ENCODE measurements around the gene SRGAP3.
A peak's percentile ranks its signal among the peaks of the same experiment; 100 is the strongest.

The SRGAP3 gene

DNA sequence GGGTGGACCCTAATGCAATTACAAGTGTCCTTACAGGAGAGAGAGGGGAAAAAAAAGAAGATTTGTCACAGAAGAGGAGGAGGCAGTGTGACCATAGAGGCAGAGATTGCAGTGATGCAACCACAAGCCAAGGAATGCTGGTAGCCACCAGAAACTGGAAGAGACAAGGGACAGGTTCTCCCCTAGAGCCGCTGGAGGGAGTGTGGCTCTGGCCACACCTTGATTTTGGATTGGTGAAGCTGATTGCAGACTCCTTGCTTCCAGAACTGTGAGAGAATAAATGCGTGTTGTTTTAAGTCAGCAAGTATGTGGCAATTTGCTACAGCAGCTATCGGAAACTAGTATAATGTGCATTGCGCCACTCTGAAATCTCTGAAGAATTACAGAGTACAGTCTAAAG, 110.1 kb downstream of the SRGAP3 start:
- no peak for DNase-seq

DNA sequence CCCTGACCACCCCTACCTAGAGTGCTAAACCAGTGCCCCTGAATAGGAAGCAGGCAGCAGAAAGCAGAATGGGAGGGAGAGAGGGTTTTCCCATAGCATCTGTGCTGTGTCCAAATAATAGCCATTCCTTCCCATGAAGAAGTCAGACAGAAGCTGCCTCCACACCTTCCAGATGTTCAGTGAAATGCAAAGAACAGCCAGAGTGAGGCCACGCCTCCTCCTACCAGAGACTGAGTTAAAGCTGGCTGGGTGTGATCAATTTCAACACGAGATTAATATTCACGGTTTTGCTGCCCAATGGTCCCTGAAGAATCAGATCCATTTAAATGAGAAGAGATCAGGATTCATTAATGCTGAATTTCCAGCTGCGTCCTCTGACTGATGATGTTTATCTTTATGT, 111.8 kb downstream of the SRGAP3 start:
- no peak for DNase-seq

DNA sequence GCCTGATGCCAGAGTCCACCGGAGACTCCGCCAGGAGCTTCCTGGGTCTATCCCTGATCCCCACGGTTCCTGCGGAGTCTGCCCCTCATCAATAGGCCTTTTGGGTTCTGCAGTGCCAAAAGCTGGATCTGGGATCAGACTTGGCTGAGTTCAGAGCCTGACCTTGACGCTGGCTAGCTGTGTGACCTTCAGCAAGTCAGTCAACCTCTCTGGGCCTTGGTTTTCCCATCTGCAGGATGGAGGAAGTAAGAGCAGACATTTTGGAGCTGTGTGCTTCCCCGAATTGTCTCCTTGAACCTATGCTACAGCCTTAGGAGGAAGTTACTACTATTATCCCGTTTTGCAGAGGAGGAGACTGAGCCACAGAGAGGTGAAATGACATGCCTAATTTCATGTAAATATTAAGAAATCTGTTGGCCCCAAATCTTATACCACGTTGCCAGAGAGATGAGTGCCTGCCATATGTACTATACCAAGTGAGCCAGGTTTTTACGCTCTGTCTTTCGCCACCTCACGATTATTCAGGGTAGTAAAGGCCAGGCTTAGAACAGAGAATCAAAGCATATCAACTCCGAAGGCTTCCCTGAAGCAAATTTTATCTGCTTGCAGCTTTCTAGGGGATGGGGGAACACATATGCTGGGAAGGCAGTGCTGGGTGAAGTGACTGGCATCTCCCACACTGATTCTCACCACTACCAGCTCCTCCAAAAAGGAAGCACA, 112.5 kb downstream of the SRGAP3 start:
- DNase-seq = no peak

DNA sequence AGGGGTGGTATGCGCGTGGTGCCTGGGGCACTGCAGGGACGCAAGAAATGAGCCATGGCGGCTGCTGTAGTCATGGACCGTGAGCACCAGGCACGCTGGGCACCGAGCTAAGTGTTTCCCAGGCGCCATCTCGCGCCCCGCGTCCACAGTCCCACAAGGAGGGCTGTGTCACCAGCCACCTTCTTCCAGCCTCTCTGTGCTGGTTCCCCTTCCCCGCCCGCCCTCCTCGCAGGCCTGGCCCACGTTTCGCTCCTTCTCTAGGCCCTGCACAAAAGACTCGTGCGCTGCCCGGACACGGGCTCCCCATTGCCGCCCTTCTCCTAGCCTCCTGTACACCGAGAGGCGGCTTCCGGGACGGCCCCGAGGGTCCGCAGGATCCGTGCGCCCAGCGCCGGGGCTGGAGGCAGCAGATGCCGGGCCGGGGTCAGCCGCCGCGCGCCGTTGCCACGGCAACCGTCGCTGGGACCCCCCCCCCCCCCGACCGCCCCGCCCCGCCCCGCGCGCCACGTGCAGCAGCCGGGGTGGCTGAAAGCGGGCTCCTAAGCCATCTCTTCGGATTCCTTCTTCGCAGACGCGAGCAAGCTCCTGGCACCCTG, 113.4 kb downstream of the SRGAP3 start:
- DNase-seq = no peak

DNA sequence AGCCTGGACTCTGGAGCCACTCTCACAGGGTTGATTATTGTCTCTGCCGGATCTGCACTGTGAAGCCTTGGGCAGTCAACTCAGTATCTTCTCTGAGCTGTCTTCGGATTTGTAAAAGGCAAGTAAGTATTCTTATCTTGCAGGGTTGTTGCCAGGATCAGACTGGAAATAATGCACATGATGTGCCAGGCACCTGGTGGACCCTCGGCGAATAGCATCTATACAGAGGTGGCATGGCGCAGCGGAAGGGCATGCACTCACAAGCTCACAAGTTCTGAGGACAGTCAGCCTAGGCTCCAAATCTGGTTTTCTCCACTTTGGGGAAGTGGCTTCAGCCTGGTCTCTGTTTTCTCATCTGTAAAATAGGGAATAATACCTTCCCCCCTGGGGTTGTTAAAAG, 113.9 kb downstream of the SRGAP3 start:
- DNase-seq = no peak

DNA sequence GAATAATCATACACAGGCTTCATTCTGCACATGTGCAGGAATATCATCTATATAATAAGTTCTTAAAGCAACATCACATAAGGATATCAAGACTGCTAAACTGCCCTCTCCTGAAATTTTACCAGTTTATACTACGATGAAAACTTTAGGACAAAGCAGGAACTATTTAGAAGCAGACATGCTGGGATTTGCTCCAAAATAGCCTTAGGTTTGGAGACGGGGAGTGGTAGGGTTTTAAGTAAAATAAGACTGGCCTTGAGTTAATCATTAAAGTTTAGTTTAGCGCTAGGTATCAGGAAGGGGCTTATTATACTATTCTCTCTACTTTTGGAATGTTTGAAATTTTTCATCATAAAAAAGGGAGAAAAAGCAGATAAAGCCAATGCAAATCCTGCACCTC, 115.8 kb downstream of the SRGAP3 start:
- DNase-seq = no peak

DNA sequence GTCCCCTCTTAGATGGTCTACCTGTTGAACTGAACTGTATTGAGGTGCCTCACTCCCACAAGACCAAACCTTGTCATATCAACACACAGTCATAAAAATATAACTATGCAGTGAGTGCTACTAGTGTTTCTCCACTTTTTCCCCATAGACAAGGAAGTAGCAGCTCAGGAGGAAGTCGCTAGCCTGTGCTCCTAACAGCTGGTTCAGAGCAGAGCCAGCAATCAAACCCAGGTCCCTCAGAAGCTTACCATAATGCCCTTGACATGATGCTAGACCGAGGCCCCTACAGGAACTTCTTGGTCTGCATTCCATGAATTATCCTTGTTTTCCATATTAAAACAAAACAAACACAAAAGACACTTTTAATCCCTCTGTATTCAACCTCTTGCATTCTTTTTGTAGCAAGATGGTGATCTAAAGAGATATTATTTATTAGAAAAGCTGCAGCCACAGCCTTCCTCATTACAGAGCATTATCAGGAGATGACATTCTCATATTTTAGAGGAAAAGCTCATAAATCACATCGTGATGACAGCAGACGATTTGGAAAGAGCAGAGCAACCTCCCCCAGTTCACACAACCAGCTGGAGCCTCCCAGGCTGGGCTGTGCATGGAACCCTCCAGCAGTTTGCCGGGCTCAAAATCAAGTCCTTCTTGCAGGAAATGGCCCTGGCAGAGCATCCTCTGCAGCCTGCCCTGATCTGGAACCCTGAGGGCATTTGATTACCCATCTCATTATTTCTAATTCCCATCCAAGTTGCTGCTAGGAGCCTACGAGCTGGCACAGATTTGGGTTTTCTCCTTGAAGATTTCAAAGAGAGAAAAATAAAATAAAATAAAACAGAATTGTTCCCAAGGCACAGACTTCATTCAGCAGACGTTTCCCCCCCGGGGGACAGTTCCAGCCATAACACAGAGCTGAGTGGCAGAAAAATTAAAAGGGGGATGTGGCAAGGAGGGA, 118.8 kb downstream of the SRGAP3 start:
- peak; percentile 58 for DNase-seq

DNA sequence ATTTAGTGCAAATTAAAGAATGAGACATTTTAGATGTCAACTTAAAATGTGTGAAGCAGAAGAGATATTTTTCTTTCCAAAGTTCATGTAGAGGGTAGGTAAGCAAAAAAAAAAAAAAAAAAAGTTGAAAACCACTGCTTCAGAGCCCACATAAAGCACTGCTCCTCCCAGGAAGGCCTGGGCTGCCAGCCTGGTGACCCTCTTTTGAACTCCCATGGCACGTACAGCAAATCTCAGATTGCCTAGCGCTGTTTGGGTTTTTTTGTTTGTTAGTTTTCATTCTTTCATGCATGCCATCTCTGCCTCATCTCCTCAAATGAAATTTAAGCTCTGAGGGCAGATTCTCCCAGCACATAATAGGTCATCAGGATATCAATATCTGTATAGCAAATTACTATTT, 120.1 kb downstream of the SRGAP3 start:
- no peak for DNase-seq

DNA sequence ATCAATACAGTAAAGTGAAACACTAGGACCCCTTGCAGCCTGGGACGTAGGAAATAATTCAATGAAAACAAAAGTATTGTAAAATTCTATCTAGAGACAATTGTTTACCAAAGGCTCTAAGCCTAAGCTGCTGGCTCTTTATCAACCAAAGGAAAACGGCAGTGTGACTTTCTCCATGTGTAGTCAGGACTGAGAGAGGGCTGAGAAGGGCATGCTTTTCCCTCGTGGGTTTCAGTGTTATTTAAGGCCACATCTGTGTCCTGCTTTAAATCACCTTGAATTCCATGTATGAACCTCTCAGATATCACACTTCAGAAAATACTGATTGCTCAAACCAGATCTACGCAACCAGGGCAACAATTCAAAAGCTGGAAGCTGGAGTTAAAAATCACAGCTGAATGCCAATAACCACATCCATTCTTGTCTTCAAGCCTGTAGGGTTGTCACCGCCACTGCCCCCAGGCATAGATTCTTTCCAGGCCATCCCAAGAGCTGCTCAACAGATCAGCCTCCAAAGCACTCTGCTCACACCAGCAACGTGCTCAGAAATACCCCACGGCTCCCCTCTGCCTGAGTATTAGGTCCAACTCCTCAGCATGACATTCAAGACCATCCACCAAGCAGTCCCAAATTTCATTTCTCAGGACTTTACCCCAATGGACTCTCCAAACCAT, 124.0 kb downstream of the SRGAP3 start:
- no peak for DNase-seq

DNA sequence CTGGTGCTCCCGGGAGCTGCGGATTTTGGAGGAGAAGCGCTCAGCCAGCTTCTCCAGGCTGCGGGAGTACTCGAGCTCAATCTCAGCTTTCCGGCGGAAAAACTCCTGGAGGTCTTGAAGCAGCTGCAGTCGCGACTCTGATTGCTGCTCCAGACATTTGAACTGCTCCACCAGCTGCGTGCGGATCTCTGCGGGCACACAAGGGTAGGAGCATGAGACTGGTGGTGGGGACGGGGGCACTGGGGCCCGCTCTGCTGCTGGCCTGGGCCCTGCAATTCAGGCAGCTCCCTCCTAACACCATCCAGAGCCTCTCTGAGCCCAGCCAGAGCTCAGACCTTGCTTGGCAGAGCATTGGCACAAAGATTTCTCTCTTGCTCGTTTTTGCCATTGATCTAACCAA, 124.7 kb downstream of the SRGAP3 start:
- DNase-seq = no peak

DNA sequence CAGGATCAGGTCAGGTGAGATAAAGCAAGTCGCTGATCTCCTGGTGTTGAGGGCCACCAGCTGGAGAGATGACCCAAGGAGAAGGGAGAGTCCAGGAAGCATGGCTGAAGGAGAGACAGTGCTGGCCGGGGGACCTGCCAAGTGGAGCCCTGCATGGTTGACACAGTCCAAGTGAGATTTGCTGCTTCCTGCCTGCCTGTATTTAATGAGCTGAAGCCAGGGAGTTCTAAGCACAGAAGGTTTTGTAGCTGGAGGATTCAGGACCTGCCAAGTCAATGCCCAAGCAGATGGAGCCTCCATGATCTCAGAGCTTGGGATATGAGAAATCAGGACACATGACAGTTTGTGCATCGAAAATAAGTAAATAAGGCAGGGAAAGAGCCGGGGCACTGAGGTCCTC, 125.6 kb downstream of the SRGAP3 start:
- no peak for DNase-seq

DNA sequence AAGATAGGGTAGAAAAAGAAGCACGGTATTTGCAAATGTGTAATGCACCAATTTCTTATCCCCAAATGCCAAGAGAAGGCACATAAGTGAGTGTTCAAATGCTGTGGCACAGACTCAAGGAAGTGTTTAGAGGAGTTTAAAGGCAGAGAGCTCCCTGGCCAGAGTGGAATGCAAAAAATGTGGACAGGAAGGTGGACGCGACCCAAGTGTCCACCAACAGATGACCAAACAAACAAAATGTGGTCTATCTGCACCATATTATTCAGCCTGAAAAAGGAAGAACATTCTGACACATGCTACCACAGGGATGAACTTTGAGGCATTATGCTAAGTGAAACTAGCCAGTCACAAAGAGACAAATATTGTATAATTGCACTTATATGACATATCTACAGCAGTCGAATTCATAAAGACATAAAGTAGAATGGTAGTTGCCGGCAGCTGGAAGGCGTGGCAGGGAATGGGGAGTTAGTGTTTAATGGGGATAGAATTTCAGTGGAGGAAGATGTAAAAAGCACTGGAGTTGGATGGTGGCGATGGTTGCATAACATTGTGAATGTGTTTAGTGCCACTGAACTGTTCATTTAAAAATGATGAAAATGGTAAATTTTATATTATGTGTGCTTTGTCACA, 126.6 kb downstream of the SRGAP3 start:
- no peak for DNase-seq

DNA sequence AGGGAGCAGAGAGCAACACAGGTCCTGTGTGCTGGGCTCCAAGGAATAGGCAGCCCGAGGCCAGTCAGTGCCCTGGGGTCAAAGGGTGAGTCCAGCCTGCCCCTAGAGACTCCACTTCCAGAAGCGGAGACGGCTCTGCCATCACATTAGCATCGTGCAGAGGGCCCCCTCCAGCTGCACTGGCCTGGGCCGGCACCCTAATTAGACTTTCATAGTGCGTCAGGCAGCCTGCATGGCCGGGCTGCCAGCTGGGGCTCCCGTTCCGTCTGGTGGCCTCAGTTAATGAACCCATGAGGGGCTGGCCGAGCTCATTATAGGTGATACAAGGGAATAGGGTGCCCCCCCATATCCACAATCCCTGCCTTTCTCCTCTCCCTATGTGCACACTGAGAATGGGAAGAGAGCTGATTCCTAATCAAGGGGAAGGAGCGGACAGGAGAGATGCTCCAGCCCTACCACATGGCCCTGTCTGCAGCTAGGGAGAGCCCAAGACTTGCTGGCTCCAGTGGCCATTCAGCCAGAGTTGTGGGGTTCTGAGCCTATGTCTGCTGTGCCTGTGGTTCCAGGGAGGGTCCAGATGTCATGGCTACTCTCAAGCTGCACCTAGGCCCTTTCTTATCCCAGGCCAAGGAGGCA, 128.0 kb downstream of the SRGAP3 start:
- no peak for DNase-seq

DNA sequence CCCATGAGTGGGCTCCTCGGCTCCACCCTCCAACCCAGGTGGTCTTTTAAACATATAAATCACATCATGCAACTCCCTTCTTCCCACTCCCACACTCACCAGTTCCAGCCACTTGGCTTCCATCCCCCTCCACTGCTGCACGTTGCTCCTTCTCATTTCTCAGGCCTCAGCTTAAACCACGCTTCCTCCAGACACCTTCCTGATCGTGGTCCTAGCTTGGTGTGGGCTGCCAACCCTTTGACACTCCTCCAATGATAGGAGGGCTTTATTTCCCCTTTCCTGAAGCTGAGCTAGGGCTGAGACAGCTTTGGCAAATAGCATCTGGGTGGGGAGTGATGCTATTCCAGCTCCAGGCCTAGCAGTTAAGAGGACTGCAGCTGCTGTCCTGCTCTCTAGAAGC, 130.1 kb downstream of the SRGAP3 start:
- no peak for DNase-seq

DNA sequence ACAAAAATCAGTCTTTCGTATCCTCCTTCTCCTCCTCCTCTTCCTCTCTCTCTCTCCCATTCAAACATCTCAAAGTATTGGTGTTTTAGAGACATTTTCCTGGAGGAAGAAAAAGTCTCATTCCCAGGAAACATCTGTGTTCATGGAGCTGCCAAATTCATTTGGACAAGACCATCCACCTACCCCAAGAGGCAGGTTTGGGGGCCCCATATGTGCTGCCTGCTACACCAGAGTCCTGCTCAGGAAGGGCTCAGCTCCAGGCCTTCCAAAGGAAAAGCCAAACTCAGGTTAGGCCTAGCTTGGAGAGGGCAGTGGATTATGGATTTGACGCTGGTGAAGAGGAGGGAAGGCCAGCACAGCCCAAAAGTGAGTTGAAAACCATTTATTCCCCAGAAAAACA, 131.2 kb downstream of the SRGAP3 start:
- no peak for DNase-seq

DNA sequence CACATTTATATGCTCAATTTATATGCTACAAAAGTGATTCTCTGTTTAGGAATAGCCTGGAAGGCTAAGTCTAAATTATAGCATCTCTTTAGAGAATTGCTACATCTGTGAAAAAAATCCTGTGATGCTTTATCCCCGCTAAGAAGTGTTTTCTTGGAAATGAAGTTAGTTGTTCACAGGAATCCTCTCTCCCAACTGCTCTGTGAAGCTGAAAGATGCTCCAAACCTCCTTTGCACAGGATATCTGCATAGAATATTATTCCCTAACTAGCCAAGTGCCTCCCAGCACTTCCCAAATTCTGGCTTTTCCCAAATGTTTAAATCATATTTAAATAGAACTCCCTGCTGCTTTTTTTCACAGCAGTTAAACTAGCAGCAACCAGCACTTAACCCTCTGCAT, 132.2 kb downstream of the SRGAP3 start:
- DNase-seq = no peak

DNA sequence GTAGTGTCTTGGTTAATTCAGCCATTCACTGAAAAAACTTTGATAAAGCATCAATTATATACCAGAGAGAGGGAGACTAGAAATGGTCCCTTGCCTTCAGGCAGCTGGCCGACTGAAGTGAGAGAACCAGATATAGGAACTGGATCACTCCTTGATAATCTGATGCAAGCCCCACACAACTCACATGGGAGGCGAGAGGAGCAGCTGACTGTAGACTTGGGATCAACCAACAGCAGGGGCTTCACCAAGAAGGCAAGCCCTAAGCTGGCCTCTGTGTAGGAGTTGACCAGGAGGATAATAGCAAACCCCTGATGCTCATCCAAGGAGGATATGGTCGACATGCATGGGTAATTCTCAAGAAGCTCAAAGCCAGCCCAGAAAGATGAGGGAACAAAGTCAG, 133.1 kb downstream of the SRGAP3 start:
- no peak for DNase-seq

DNA sequence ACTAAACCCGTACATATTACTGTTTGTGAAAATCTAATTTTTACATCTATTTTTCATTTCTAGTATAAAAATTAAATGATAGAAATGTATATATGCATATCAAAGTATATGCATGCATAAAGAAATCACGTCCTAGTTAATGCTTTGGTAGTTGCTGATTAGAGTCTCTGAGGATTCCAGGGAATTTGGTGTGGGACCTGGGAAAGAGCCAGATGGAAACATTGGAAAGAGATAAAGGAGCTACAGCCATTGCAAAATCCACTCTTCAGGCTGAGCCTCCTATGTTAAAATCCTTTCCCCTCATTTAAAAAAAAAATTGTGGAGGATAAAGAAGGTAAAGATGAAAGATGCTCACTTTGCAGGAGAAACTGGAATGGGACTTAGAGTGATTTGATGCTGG, 134.1 kb downstream of the SRGAP3 start:
- no peak for DNase-seq

DNA sequence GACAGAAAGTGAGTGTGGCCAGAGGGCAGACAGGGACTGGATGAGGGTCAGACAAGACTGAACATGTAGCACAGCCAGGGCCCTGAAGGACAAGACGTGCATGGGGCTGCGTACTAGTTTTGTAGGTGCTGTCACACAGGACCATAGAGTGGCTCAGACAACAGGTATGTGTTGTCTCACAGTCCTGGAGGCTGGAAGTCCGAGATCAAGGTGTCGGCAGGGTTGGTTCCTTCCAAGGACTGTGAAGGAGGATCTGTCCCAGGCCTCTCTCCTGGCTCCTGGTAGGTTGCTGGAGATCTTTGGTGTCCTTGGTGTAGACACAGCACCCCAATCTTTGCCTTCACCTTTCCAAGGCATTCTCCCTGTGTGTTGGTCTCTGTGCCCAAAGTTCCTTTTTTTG, 136.4 kb downstream of the SRGAP3 start:
- no peak for DNase-seq

DNA sequence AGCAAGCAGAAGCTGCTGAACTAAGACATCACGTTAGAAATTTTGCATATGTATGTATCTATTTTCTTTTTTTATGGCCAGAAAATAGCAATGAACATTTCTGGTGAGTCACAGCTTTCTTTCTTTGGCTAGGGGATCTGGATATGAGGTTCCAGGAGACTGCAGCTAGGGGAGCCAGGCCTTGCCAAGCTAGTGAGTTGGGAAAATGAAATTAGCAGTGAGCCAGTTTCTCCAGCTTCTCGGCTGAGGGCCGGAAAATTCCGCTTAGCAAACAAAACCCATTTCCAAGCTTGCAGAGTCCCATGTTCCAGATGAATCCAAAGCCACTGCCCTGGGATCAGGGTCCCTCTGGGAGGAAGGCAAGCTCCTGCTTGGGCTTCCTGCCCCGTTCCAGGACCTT, 137.6 kb downstream of the SRGAP3 start:
- peak; percentile 41 for DNase-seq

DNA sequence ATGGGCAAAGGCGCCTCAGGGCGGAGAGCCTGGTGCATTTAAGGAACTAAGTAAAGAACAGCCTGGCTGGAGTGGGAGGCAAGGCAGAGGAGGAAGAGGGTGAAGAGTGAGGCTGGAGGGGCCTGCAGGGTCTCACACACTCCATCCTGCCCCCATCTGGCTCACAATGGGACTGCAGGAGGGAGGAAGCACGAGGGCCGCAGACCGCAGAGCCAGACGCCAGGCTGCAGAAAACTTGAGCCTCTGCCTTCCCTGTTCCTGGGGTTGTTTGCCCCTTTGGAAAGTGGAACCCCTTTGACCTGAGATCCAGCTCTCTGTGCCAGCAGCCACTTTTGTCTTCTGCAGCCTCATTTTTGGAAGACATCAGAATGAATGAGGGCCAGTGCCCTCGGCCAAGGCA, 138.0 kb downstream of the SRGAP3 start:
- no peak for DNase-seq

DNA sequence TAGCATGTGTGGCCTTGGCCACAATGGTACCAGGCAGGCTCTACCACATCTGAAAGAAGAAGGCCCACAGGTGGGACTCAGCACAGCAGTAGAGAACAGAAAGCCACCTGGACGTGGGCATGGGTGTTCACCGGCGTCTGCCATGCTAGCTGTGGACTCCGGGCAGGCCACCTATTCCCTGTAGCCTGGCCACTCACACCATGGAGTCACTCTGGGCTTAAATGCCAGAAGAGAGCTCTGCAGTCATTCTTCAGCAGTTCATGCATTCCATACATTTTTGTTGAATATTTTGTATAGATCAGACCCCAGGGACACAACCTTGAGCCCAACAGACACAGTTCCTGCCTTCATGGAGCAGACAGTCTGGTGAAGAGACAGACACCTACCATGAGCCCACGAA, 138.6 kb downstream of the SRGAP3 start:
- DNase-seq = peak; percentile 37
